Stimulated activated CD8-positive, alpha-beta memory T cell treated with anti-CD3 and anti-CD28 coated beads, Interleukin-2, amount 100 ng/mL, for 48 hours (primary cell): ENCODE data around the gene CFAP46.
"Not testable (repeated sequence)": the region's sequence is repeated elsewhere in the genome, so short reads cannot be mapped to it uniquely, and the experiment has no call there.

Experiments
- DNase-seq, 2 donors: peaks; one replicate each; pipeline ENCODE4 v3.0.0-alpha.2; 2020; ENCODE audit warnings: low read depth in 2 of 2

CFAP46 gene

GRCh38 chr10:132913559-132914115 lies 28.7 kb downstream of the CFAP46 start:
- DNase-seq = no peak

GRCh38 chr10:132912713-132913558 lies 29.4 kb downstream of the CFAP46 start:
- DNase-seq = no peak

DNA sequence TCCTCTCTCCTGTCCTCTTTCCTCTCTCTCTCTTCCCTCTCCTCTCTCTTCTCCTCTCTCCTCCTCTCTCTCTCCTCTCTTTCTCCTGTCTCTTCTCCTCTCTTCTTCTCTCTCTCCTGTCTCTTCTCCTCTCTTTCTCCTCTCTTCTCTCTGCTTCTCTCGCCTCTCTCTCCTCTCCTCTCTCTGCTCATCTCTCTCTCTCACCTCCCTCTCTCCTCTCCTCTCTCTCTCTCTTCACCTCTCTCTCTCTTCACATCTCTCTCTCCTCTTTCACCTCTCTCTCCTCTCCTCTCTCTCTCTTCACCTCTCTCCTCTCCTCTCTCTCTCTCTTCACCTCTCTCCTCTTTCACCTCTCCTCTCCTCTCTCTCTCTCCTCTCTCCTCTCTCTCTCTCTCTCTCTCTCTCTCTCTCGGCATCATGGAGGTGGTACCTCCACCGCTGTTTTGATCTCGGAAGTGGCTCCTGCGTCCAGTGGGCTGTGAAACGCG lies 30.1 kb downstream of the CFAP46 start:
- DNase-seq = no peak

GRCh38 chr10:132911786-132912097 lies 30.6 kb downstream of the CFAP46 start:
- no peak for DNase-seq

- DNase-seq = no peak
These were observed 31.2 kb downstream of the CFAP46 start for GRCh38 chr10:132910901-132911785.

- DNase-seq = no peak
These were observed 32.0 kb downstream of the CFAP46 start for GRCh38 chr10:132910186-132910880.

DNA sequence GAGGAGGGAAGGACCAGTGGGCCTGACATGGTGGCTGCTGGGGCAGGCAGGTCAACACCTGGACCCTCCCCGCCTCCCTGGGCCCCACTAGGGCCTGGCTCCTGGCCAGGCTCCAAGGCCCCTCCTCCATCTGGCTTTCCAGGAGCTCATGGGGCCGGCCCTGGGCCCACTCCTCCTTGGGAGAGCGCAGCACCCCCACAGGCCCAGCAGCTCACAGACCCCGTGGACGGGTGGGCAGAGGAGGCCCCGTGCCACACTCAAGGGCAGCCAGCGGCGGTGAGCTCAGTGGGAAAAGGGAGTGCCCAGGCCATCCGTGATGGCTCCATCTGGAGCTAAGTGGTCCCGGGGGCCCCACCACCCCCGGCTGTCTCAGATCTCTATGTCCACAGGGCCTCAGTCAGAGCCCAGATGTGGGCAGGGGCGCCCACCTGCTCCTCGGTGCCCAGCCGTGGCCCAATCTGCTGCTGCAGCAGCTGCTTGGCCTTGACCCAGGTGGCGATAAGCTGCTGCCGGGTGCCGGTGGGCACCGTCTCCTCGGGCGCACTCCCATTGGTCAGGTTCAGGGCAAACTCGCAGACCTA lies 32.8 kb downstream of the CFAP46 start:
- DNase-seq = no peak

DNA sequence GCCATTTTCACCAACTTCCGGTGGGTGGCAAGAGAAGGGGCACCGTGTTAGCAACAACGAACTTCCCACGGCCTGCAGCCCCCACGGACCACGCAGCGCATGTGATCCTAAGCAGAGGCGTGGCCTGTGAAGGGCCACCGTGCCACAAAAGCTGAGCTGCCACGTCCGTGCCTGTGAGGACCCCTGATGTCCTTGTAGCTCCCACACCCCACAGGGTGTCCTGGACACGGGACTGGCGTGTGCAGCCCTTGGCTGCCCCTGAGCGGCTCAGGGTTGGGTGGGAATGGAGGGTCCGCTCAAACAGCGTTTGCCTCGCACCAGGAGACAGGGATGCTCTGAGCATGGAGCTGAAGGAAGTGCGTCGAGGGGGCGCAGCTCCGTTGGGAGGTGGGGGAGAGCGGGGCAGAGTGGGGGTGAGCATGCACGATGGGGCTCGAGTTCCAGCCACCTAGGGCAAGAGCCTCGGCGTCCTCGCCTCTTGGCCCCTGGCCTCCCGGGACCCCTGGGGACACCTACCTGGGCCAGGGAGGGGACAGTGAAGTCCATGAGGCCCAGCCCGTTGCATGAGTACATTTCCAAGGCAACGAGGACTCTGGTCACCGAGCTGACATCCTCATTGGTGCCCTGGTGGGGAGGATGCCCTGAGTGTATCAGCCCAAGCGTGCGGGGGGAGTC lies 33.6 kb downstream of the CFAP46 start:
- no peak for DNase-seq

- DNase-seq = no peak
These were observed 34.3 kb downstream of the CFAP46 start for GRCh38 chr10:132907821-132908620.

DNA sequence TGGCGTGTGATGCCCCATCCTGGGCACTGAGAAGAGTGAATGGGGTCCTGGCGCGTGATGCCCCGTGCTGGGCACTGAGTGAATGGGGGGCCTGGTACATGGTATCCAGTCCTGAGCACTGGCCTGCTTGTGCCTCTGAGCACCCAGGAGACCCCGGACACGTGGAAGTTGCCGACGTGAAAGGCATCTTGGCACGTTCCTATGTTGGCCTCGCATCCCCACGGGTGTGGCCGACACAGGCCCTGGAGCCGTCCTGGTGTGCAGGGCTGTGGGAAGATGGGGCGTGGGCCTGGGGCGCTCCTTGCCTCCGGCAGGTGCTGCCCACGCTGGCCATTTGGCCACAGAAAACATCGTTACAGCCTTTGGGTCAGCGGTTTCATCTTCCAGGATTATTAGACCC lies 35.5 kb downstream of the CFAP46 start:
- no peak for DNase-seq

- DNase-seq = no peak
These were observed 36.3 kb downstream of the CFAP46 start for GRCh38 chr10:132906106-132906505.

DNA sequence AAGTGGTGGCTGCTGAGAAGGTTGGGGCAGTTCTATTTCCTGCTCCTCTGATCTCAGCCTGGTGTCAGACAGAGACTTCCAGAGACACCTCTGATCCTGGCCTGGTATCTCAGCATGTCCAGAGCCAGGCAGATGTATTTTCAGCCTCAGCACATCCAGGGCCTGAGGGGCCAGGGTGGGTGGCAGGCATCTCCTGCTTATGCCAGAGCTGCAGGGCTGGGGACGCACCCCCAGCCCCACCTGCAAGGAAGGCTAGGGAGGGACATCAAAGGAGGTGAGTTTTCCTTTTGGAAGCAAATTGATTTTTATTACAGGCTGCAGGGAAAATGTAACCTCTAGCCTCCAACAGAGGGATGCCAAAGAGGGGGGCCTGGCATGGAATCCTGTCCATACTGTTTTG lies 36.7 kb downstream of the CFAP46 start:
- DNase-seq = no peak

DNA sequence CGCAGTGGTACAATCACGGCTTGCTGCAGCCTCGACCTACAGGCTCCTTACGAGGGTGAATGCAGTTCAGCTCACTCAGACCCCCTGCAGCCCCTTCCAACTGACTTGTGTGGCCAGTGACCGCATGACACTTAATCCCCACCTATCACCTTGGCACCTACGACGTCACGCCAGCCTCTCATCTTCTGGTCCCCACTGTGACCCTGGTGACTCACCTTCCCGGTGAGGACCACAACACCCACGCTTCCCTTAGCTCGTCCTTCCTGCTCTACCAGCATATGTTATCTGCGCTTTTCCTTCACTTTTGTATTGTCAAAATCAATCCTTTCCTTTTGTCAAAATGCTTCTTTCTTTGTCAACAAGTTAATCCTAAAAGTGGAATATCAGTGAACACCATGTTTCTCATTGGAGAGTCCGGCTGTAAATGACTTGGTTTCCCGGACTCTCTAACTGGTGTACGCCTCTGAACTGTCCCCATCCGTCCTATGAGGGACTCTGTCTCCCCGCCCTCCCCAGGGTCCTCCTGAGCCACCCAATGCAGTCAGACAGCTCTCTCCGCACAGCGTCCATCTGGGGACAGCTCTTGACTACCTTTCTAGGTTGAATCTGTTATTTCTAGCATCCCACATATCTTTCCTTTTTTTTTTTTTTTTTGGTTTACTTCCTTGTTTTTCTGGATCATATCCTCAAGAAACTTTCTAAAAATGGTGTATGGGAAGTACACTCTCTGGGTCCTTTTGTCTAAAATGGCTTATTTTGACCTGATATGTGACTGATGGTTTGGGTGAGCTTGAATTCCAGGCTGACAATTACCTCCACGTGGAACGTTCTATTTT lies 37.3 kb downstream of the CFAP46 start:
- peak; percentile 44 to 53 for DNase-seq

DNA sequence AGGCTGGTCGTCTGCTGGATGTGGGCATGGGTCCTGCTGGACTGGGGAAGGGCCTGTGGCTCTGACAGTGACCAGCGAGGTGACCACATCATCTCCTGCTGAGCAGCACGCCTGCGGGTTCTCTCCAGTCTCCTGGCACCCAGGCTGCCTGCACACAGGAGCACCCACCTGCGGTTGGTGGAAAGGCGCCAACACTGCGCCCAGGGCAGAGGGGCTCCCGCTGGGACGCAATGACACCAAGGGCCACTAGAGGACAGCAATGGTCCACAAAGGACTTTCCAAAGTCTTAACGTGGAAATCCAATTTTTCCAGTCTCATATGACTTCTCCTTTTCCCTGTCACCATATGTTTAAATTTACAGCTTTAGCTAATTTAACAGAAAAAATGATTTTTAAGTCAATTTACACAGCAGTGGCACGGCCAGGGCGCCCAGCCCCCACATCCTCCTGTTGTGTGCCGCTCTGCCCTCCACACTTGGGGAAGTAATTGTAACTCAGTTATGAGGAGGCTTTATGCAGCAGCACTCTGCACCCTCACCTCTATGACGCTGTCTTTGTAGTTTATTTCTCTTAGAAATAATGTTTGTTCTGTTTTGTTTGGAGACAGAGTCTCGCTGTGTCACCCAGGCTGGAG lies 38.1 kb downstream of the CFAP46 start:
- DNase-seq = peak; percentile 28 to 43

DNA sequence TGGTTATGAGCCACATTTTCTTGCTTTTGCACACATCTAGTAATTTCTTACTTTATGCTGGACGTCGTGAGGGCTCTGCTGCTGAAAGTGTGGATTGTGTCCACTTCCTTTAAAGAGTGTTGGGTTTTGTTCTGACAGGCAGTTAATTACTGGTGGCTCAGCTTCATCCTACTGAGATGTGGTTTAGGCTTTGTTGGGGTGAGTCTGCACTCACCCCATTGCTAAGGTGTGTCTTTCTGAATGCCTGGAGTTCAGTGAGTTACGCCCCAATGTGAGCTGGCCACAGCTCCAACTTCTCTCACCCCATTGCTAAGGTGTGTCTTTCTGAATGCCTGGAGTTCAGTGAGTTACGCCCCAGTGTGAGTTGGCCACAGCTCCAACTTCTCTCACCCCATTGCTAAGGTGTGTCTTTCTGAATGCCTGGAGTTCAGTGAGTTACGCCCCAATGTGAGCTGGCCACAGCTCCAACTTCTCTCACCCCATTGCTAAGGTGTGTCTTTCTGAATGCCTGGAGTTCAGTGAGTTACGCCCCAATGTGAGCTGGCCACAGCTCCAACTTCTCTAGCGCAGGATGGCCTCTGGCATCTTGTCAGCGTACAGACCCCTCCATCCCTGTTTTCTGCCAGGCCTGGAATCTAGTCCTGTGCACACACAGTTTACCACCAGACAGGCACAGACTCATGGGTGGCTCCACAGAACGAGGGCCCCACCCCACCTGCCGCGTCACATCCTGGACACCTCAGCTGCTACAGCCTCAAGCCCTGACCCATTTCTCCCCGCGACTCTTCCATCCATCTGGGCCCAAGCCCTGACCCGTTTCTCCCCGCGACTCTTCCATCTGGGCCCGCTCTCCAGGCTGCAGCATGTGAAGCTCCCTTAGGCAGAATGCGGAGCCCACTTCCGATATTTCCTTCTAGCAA lies 39.5 kb downstream of the CFAP46 start:
- not testable (repeated sequence) for DNase-seq

GRCh38 chr10:132901351-132901750 lies 41.0 kb downstream of the CFAP46 start:
- no peak for DNase-seq

DNA sequence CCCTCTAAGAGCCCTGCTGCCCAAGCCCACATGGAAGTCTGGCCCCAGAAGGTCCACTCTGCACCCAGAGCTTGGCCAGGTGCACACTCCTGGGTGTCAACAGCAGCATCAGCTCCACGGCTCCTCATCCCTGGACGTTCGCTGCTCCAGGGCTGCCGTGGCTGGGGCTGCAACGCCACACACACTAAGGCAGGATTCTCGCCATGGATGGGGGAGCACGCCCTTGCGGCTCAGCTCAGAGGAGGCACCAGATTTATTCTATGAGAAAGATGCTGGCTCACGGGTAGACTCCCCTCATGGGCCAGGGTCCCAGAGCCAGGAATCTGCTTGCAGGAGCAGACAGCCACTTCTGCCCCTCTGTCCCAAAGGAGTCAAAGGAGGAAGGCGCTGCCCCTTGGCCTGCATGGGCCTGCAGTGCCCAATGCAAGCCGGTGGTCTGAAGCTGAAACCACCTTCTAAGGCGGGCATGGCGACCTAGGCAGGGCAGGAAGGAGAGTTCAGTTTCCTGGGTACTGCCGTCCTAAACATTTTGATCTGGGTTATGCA lies 42.1 kb downstream of the CFAP46 start:
- DNase-seq = no peak
